COLO829 (cell line): Measurements from ENCODE around the gene MIER2.
"Not testable (repeated sequence)": the region's sequence is repeated elsewhere in the genome, so short reads cannot be mapped to it uniquely, and the experiment has no call there.

Experiments
- DNase-seq: peaks from one replicate; pipeline ENCODE4 v3.0.0; 2012; ENCODE audit warnings: low spot score

The MIER2 gene

DNA sequence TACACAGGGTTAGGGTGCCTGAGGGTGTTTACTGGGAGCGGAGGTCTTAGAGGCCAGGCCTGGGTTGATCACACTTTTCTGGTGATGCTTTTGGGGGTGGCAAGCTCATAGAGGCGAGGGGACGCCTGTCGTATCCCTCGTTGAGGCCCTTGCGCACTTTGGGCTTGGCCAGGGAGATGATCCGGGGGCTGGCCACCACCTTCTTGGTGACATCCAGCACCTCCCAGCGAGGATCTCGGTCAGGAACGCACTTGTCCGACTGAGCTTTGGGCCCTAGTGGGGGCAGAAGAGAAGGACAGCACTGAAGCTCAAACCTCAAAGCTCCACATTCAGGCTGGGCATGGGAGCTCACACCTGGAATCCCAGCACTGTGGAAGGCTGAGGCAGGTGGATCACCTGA, 17.6 kb upstream of the MIER2 start:
- no peak for DNase-seq

DNA sequence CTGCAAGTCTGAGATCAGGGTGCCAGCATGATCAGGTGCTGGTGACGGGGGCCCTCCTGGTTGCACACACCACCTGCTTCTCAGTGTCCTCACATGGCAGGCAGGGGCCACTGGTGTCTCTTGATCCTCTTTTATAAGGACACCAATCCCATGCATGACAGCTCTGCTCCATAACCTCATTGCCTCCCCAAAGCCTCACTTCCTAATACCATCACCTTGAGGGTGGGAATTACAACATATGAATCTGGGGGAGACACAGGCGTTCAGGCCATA, 15.0 kb upstream of the MIER2 start:
- DNase-seq = no peak

DNA sequence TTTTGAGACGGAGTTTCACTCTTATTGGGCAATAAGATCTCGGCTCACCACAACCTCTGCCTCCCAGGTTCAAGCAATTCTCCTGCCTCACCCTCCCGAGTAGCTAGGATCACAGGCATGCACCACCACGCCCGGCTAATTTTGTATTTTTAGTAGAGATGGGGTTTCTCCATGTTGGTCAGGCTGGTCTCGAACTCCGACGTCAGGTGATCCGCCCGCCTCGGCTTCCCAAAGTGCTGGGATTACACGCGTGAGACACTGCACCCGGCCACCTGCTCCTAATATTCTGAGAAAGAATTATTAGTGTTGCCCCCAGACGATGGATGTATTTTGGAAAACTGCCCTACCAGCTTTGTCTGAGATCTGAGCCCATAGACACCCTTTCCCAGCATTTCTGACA, 10.9 kb upstream of the MIER2 start:
- DNase-seq = not testable (repeated sequence)

DNA sequence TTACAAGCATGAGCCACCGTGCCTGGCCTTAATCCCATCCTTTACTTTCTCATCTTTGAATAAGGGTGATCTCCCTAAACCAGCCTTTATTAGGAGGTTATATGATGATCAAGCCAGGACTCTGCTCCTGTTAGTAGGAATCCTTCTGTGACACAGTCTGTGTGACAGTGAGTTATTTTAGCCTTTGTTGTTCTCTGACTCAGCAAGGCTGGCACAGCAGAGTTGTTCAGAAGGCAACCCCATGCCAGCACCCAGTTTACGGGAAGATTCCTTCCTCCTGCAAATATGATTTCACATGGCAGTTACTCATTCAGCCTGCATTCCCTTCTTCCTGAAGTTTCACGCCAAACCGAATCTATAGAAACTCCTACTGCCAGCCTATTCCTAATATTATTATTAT, 10.5 kb upstream of the MIER2 start:
- DNase-seq = no peak

DNA sequence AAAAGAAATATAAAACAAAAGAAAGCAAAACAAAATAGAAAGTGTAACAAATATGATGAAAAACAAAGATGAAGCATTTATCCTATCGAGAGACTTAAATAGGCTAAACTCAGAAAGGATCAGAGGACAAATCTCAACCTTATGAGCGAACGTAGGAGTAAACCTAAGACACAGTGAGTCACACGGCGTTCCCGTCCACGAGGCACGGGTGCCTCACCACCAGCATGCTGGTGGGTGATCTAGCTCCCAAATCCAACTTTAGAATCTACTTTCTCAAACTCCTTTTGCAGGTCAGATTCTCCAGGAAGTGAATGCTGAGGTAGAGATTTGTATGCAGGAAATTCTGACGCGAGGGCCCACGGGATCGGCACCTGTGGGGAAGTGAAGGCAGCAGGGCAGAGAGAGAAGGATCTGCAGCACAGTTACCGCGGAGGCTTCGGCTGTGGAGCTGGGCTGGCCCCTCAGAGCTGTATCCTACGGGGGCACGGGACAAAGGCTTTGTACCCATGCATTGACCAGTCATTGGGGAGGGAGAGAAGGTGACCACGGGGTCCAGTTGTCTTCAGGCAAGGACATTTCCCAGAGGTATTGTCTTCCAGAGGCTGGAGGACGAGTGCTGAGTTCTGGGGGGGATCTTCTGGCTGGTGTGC, 7.5 kb upstream of the MIER2 start:
- DNase-seq = no peak

DNA sequence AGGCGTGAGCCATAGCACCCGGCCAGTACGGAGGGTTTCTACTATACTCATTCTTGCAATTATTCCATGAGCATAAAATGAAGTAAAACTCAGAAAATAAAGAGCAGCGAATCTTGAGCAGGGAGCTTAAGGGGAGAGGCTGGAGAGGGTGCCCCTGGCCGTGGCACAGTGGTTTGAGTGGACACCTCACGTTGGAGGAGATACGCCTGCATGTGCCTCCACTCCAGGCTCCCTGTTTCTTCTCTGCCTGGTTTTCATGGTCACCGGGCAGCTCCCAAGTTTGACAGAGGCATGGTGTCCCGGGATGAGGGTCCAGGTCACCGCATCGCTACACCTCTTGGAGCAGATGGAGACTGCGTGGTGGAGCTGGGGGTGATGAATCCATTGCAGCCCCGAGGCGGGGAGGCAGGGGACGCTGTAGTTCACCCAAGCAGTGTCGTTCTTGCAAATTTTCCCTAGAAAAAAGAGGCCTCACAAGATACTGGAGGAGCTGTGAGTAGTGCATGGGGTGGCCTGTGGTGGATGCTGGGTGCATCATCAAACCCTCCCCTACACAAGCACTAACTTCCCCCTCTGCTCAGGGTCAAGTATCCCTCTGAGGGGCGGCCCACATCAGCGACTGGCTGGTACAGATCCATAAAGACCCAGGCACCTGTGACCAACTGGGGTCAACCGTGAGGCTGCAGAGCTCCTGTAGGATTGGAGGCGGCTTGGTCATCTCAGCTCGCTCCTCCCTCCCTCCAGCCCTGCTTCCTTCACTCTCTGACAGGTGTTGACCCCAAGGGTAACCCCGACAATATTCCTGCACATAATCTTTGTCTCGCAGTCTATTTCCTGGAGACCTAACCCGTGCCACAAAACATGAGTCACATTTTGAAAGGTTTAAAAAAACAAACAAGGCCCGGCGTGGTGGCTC, 3.6 kb upstream of the MIER2 start:
- DNase-seq = no peak

DNA sequence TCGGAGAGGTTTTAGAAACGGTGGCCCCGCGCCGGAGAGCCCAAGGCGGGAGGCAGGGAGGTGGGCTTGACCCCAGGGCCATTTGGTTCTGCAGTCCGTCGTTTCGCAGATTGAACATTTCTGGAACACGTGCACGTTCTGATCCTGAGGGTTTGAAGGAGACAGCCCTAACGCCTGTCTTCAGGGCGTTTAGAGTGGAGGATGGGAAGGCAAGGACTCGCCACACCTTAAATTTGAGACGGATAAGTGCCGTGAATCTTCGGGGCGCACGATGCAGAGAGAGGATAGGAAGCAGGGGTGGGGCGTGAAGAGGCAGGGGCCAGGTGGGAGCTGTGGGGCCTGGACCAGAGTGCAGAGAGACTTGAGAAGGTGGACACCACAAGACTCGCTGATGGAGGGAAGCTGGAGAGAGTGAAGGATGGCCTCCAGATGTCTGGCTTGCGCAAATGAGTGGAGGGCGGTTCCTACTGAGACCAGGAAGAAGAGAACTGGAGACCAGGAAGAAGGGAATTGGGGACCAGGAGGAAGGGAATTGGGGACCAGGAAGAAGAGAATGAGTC, 804 bp upstream of the MIER2 start:
- no peak for DNase-seq

DNA sequence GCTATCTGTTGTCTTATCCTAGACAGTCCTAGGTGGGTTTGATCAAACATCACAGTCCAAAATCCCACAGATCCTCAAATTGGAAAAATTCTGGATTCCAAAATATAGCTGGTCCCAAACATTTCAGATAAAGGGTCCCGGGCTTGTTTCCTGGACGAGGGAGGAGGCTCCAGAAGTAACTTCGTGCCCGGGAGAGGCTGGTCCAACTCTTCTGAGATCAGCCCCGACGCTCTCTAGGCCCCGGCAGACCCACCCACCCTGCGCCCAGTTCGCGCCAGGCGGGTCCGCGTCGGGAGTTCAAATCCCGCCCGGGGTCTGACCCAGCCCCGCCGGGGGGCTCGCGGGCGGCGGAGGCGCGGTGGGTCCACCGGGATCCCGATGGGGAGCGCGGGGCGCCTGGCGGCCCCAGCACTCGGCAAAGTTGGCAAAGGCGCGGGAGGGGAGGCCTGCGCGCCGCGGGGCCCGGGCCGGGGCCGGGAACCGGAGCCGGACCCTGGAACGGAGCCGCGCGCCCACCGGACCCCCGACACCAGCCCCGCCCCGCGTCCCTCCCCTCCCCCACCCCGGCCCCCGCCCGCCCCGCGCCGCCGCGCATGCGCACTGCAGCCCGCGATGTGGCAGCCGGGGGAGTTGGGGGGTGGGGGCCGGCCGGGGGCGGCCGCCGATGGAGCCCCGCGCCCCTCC, 513 bp downstream of the MIER2 start:
- DNase-seq = no peak

DNA sequence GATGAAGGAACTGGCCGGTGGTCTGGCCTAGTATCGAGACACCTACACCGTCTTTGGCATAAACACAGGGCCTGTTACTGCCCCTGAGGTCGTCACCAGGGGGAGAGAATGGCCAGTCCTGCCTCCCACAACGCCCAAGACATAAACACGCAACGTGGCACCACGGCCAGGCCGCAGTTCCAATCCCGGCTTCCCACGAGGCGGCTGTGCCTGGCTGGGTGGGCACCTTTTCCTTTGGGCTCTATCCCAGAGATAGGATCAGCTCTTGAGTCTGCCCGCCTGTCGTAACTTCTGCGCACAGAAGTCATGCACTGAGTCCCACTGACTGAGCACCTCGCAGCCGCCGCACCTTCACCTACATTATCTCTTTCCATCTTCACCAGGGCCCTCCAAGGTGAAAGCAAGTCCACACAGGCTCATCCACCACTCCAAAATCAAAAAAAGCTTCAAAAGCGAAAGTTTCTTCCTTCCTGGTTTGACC, 1.1 kb downstream of the MIER2 start:
- no peak for DNase-seq

DNA sequence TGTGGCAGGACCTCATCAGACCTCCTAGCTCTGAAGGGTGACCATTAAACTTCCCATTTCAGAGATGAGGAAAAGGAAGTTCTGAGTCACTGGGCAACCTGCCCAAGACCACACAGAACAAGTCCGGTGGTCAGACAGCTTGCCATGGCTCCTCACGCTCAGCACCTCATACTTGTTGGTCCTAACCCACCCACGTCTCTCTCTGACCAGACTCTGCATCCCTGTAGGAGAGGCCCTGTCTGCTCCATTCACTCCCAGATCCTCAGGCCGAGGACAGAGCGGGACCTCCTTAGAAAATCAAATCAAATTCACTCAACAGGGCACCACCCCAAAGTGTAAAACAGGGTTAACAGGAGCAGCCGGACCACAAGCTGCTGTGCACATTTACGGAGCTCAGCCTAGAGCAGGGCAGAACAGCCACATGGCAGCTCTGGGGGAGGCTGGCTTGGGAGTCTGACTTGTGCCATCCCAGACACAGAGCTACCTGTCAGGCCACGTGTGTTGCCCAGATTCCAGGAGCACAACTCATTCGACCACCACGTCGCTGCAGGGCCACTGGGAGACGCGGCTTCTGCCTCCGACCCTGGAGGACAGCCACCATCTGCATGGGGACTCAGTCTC, 1.7 kb downstream of the MIER2 start:
- DNase-seq = no peak

DNA sequence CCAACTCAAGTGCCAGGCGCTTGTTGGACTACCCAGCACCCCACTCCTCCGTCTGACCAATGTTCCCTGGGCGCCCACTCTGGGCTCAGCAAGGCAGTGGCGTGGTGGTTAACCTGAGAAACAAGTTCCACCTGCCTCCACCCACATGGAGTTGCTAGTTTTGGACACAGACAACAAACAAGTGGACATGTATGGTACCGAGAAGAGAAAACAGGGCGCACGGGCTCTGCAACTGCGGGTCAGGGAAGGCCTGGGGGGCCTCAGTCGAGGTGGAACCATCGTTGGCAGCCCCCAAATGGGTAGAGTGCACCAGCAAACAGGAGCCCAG, 2.5 kb downstream of the MIER2 start:
- DNase-seq = no peak

DNA sequence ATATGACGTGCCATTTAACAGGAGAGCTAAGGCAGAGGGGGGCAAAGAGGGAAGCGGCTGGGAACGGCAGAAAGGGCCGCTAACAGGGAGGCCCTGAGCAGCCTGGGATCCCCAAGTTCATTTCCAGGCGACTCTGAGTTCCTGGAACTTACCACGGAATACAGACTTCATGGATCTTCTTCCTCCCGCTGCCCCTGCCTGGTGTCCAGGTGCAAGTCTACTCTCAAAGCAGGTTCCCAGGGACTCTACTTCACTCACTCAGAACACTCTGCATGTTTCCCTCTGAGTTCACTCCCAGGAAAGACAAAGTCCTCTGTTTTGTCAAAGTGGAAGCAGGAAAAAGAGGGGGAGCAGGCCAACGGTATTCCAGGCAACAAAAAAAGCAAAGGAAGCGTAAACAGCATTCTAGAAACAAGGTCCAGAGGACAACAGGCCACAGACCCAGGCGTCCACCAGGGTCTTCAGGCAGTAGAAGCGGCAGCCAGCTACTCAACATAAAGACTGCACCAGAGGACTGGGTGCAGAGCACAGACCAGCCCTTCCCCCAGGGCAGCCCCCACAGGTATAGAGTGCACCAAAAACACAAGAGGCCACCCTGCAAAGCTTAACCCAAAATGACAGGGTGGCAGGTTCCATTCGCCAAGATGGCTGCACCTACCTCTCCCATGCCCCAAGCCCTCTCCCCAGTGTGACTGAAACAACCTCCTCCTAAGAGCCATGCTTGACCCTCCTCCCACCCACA, 3.0 kb downstream of the MIER2 start:
- DNase-seq = no peak

DNA sequence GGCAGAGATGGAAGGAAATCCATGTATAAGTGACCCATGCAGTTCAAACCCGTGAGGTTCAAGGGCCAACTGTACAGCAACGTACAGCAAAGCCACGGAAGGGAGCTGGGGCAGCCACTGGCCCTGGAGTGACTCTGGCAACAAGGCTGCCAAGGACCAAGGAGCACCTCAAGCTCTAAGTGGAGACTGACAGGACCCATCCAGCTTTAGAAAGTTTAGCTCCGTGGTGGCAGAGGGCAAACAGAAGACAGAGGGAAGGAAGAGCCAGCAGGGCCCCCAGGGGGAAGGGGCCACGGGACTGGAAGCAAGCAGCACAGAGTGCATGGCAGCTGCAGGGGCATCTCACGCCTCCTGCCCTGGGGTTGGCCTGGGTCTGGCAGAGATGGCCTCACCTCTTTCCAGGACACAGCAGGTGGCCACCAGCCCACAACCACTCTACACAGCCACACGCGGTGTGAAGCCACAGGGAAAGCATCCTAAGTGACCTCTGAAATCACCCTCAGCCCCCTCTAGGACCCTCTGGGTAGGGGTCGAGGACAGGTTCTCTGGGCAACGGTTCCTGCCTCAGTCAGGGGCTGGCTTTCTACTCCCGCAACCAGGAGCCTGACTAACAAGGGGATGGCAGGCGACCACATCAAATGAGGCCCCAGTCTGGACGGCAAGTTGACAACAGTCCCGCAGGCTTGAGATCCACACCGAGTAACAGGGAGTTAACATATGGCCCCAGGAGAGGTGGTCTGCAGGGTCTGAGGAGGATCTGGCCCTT, 3.8 kb downstream of the MIER2 start:
- DNase-seq = no peak

DNA sequence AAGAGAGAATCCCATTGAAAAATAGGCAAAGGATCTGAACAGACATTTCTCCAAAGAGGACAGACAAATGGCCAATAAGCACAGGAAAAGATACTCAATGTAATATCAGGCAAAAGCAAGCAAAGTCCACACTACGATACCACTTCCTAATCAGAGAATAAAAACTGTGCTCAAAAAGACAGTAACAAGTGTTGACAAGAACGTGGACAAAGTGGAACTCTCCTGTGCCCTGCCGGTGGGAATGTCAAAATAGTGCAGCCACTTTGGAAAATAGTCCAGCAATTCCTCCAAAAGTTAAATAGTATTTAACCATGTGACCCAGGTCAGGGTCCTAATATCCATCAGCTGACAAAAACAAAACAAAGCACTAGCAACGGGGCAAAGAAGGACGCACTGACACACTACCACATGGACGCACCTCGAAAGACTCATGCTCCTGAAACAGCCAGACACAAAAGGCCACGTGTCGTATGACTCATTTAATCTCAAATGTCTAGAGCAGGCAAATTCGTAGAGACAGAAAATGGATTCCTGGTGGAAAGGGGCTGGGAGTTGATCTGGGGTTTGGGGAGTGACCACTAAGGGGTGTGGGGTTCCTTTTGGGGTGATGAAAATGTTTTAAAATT, 5.2 kb downstream of the MIER2 start:
- DNase-seq = no peak

DNA sequence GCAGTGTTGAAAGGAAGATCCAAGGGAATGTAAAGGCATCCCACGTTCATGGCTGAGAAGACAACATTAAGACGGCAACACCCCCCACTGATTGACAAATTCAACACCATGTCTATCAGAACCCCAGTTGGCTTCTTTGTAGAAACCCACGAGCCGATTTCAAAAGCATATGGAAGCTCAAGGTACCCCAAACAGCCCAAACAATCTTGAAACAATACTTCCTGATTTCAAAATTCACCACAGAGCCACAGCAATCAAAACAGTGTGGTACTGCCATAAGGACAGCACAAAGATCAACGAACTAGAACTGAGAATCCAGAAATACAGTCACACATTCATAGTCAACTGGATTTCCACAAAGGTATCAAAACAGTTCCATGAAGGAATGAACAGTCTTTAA, 6.2 kb downstream of the MIER2 start:
- DNase-seq = no peak

DNA sequence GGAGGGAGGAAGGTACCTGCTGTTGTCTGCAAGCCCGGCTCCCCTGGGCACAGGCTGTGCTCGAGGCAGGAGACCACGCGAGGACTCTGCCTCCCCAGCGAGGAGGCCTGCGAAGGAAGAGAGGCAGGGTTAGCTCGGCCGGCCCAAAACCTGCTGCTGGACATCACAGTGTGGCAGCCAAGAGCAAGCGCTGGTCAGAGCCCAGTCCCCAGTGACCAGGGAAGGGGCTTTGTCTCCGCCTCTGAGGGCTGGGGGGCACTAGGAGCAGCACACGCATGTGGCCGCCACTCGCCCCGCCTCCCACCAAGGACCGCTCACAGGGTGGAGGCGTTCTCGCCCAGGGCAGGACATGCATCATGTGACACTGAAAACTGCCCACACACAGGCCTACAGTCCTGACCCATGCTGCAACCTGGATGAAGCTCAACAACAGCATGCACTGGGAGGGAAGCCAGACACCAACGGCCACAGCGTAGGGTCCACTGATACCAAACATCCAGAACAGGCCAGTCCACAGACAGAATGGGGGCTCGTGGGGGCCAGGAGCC, 8.5 kb downstream of the MIER2 start:
- DNase-seq = no peak

DNA sequence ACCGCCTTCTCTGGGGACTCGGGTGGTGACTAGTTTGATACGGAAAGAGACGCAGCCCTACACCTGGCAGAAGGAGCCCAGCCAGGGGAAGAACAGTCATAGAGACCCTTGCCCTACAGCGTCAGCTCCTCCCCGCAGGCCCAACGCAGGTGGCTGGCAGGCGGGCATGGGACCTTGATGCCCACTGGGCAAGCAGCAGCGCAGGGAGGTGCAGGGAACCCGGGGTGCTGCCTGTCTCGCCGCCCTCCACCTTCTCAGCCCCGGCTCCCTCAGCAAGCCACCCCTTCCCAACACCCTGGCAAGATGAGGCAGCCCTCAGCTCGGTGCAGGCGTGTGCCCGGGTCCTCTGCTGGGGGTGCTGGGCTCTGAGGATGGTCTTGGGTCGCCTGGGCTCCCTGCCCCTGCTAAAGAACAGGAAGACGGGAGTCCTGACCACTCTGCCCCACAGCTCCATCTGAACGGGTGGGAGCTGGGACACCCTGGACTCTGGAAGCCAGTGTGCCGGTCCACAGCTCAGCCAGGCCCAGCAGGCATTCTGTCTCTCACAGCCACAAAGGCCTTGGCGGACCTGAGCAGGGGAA, 9.0 kb downstream of the MIER2 start:
- DNase-seq = no peak

DNA sequence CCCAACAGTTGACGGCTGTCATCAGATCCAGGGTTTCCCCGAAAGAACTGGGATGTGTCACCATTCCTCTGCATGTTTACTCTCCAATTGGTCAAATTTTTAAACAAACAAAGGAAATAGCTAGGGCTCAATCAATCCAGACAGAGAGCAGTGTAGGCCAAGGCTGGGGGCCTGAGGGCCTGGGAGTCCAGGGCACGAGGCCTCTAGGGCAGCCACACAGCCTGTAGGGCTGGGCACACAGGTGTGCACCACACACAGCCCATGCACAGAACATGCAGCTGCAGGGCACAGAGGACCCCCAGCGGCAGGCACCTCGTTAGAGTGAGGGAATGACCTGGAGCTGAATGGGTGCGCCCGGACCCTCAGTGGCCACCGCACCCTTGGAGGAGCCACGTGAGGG, 9.5 kb downstream of the MIER2 start:
- DNase-seq = no peak

DNA sequence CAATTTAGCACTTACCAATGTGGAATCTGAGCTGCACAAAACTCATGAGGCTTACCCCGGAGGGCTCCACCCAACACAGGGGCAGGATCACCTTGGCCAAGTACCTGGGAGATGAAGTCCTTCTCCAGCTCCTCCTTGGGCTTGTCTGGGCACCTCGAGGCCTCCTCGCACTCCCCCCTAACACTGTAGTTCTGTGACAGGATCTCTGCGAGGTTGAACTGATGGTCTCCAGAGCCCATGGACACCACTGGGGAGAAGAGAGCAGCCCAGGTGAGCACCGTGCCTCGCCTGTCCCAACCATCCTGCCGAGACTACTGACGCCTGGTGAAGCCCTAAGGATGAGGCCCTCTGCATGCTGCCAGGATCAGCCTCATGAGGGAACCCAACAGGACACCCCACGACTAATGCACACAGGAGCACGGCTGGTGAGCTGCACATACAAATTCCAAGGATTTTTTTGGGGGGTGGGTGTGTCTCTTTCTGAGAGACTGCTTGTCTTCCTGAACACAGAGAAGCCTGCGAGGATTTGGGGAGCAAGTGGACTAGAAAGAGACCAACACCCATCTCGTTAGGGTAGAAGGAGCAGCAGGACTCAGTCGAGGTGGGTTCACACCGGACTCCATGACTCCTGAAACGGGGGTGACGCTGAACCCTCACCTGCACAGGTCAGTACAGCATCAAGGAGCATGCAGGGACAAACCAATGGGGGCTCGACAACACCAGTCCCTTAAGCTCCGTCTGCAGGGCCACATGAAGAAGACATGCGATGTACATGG, 10.1 kb downstream of the MIER2 start:
- no peak for DNase-seq
